Transverse colon (tissue), 4 donors: ENCODE measurements around the gene SLC27A2.

Experiments
- POLR2A ChIP-seq: fragments of 450-650 bp; IDR thresholded peaks from one replicate; pipeline ENCODE4 v1.6.1; 2016; ENCODE audit warnings: antibody characterized with exemption, mild to moderate bottlenecking, moderate library complexity
- POLR2AphosphoS5 ChIP-seq, 3 donors: sonication (generic); formaldehyde crosslinking; IDR thresholded peaks; one replicate each; pipeline ENCODE4 v1.6.1; 2016; ENCODE audit warnings: antibody characterized with exemption in 3 of 3
- TF ChIP-seq, protein P1 (sequence below), 5 experiments: fragments of 200-600 bp in 3 of 5; fragments of 450-650 bp in 2 of 5; sonication (generic) in 3 of 5; IDR thresholded peaks; 1 replicate in 2 of 5; 2 replicates in 3 of 5; pipeline ENCODE4 v1.5.1; 2016 to 2017; ENCODE audit warnings: antibody characterized with exemption in 5 of 5, inconsistent platforms in 3 of 5, mild to moderate bottlenecking in 2 of 5, moderate library complexity in 1 of 5

DNA sequence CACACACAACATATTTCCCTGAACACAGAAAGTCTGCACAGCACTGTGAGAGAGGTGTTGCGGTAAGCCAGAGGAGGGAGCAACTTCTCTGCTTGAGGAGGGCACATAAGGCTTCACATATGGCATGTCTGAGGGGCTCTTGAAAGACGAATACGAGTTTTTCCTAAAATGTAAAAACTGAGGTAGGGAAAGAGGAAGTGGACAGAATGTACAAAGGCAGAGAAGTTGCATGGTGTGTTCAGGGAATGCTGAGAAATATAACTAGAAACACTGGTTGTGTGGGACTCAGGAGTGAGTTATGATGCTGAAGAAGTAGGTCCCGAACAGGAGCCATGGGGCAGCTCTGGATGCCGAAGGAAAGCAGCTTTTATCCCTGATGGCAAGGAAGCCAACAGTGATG is 40.1 kb upstream of the SLC27A2 start:
- no peak for TF ChIP-seq POLR2AphosphoS5 (IDR thresholded peaks at IDR 0.05)
- TF ChIP-seq, protein P1, sequence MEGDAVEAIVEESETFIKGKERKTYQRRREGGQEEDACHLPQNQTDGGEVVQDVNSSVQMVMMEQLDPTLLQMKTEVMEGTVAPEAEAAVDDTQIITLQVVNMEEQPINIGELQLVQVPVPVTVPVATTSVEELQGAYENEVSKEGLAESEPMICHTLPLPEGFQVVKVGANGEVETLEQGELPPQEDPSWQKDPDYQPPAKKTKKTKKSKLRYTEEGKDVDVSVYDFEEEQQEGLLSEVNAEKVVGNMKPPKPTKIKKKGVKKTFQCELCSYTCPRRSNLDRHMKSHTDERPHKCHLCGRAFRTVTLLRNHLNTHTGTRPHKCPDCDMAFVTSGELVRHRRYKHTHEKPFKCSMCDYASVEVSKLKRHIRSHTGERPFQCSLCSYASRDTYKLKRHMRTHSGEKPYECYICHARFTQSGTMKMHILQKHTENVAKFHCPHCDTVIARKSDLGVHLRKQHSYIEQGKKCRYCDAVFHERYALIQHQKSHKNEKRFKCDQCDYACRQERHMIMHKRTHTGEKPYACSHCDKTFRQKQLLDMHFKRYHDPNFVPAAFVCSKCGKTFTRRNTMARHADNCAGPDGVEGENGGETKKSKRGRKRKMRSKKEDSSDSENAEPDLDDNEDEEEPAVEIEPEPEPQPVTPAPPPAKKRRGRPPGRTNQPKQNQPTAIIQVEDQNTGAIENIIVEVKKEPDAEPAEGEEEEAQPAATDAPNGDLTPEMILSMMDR (IDR thresholded peaks at IDR 0.05) = no peak
- no peak for TF ChIP-seq POLR2A
